ENCODE results near the gene COL4A1. TPM values are rescaled to one million over a fixed set of nuclear protein-coding genes. Genes with fewer than 3 reads are reported as not detected.

COL4A1 gene
- total RNA-seq, 1 experiment from 2014 or later, result 591 TPM

GRCh38 chr13:110305949-110306339 lies 1.0 kb downstream of the COL4A1 start:
- Histone ChIP-seq H3K9me3 (replicated peaks) (no peaks in the 10 kb centered on the region), H3K36me3 (peaks cover 75% of the 10 kb centered on the region), H3K4me1 (replicated peaks) (peaks cover 87% of the 10 kb centered on the region), H3K4me3 (peak overlapping the region; percentile 93), H3K27ac (peak overlapping the region; percentile 72), H3K27me3 (replicated peaks) (no peaks in the 10 kb centered on the region)
- peak; percentile 50 to 69 for DNase-seq (ENCODE audit: low read depth in 1 of 2, low spot score in 2 of 2)

GRCh38 chr13:110305544-110305943 lies 1.4 kb downstream of the COL4A1 start:
- Histone ChIP-seq H3K27me3 (replicated peaks) (no peaks in the 10 kb centered on the region), H3K36me3 (peaks cover 71% of the 10 kb centered on the region), H3K9me3 (replicated peaks) (no peaks in the 10 kb centered on the region), H3K27ac (0 out of 2 replicates have a peak overlapping the region, but pooled peaks have one; percentile 72), H3K4me3 (peak overlapping the region; percentile 93), H3K4me1 (replicated peaks) (peaks cover 87% of the 10 kb centered on the region)
- DNase-seq (ENCODE audit: low read depth in 1 of 2, low spot score in 2 of 2), result peak in 1 of 2 experiments; percentile 12

GRCh38 chr13:110305001-110305400 lies 2.0 kb downstream of the COL4A1 start:
- peak overlapping the region; percentile 93 for H3K4me3 ChIP-seq
- no peaks in the 10 kb centered on the region for H3K27me3 ChIP-seq (replicated peaks)
- H3K36me3 ChIP-seq, result peaks cover 65% of the 10 kb centered on the region
- peaks cover 87% of the 10 kb centered on the region for H3K4me1 ChIP-seq (replicated peaks)
- 0 out of 2 replicates have a peak overlapping the region, but pooled peaks have one; percentile 72 for H3K27ac ChIP-seq
- no peaks in the 10 kb centered on the region for H3K9me3 ChIP-seq (replicated peaks)
- DNase-seq (ENCODE audit: low read depth in 1 of 2, low spot score in 2 of 2), result peak in 1 of 2 experiments; percentile 14

- Histone ChIP-seq H3K27me3 (replicated peaks) (no peaks in the 10 kb centered on the region), H3K36me3 (peaks cover 60% of the 10 kb centered on the region), H3K9me3 (replicated peaks) (no peaks in the 10 kb centered on the region), H3K4me3 (no peak overlapping the region), H3K27ac (no peak overlapping the region), H3K4me1 (replicated peaks) (peaks cover 81% of the 10 kb centered on the region)
- peak in 1 of 2 experiments; percentile 47 for DNase-seq (ENCODE audit: low read depth in 1 of 2, low spot score in 2 of 2)
These were observed 2.7 kb downstream of the COL4A1 start for GRCh38 chr13:110304256-110304655.

GRCh38 chr13:110303644-110304043 lies 3.3 kb downstream of the COL4A1 start:
- H3K4me1 ChIP-seq (replicated peaks), result peaks cover 75% of the 10 kb centered on the region
- no peaks in the 10 kb centered on the region for H3K9me3 ChIP-seq (replicated peaks)
- no peaks in the 10 kb centered on the region for H3K27me3 ChIP-seq (replicated peaks)
- no peak overlapping the region for H3K4me3 ChIP-seq
- peaks cover 57% of the 10 kb centered on the region for H3K36me3 ChIP-seq
- no peak overlapping the region for H3K27ac ChIP-seq
- no peak for DNase-seq (ENCODE audit: low read depth in 1 of 2, low spot score in 2 of 2)

- Histone ChIP-seq H3K4me1 (replicated peaks) (peaks cover 71% of the 10 kb centered on the region), H3K27ac (peak overlapping the region; percentile 68; the same call in 1 of the 2 replicates), H3K9me3 (replicated peaks) (no peaks in the 10 kb centered on the region), H3K27me3 (replicated peaks) (no peaks in the 10 kb centered on the region), H3K36me3 (peaks cover 54% of the 10 kb centered on the region), H3K4me3 (no peak overlapping the region)
- DNase-seq (ENCODE audit: low read depth in 1 of 2, low spot score in 2 of 2), result peak in 1 of 2 experiments; percentile 29
These were observed 4.0 kb downstream of the COL4A1 start for GRCh38 chr13:110302997-110303396.

- Histone ChIP-seq H3K27me3 (replicated peaks) (no peaks in the 10 kb centered on the region), H3K27ac (peak overlapping the region; percentile 68), H3K36me3 (peaks cover 42% of the 10 kb centered on the region), H3K4me3 (no peak overlapping the region), H3K4me1 (replicated peaks) (peaks cover 64% of the 10 kb centered on the region), H3K9me3 (replicated peaks) (no peaks in the 10 kb centered on the region)
- peak; percentile 92 to 95 for DNase-seq (ENCODE audit: low read depth in 1 of 2, low spot score in 2 of 2)
These were observed 5.1 kb downstream of the COL4A1 start for GRCh38 chr13:110301606-110302553.

- Histone ChIP-seq H3K4me1 (replicated peaks) (peaks cover 58% of the 10 kb centered on the region), H3K27ac (peak overlapping the region; percentile 68), H3K9me3 (replicated peaks) (no peaks in the 10 kb centered on the region), H3K27me3 (replicated peaks) (no peaks in the 10 kb centered on the region), H3K36me3 (peaks cover 36% of the 10 kb centered on the region), H3K4me3 (no peak overlapping the region)
- no peak for DNase-seq (ENCODE audit: low read depth in 1 of 2, low spot score in 2 of 2)
These were observed 5.9 kb downstream of the COL4A1 start for GRCh38 chr13:110301083-110301482.

GRCh38 chr13:110300090-110300815 lies 6.7 kb downstream of the COL4A1 start:
- Histone ChIP-seq H3K4me3 (no peak overlapping the region), H3K27me3 (replicated peaks) (no peaks in the 10 kb centered on the region), H3K4me1 (replicated peaks) (peaks cover 54% of the 10 kb centered on the region), H3K36me3 (peaks cover 35% of the 10 kb centered on the region), H3K9me3 (replicated peaks) (no peaks in the 10 kb centered on the region), H3K27ac (peak overlapping the region; percentile 1; the same call in 1 of the 2 replicates)
- DNase-seq (ENCODE audit: low read depth in 1 of 2, low spot score in 2 of 2), result peak; percentile 43 to 75

- Histone ChIP-seq H3K4me1 (replicated peaks) (peaks cover 45% of the 10 kb centered on the region), H3K9me3 (replicated peaks) (no peaks in the 10 kb centered on the region), H3K4me3 (no peak overlapping the region), H3K27me3 (replicated peaks) (no peaks in the 10 kb centered on the region), H3K36me3 (peaks cover 28% of the 10 kb centered on the region), H3K27ac (no peak overlapping the region)
- DNase-seq (ENCODE audit: low read depth in 1 of 2, low spot score in 2 of 2), result peak in 1 of 2 experiments; percentile 41
These were observed 7.6 kb downstream of the COL4A1 start for GRCh38 chr13:110299283-110299840.

GRCh38 chr13:110298505-110299282 lies 8.3 kb downstream of the COL4A1 start:
- H3K27ac ChIP-seq, result no peak overlapping the region
- H3K4me1 ChIP-seq (replicated peaks), result peaks cover 38% of the 10 kb centered on the region
- peak in 1 of 2 experiments; percentile 47 for DNase-seq (ENCODE audit: low read depth in 1 of 2, low spot score in 2 of 2)
- H3K27me3 ChIP-seq (replicated peaks), result no peaks in the 10 kb centered on the region
- peaks cover 23% of the 10 kb centered on the region for H3K36me3 ChIP-seq
- no peak overlapping the region for H3K4me3 ChIP-seq
- H3K9me3 ChIP-seq (replicated peaks), result no peaks in the 10 kb centered on the region

GRCh38 chr13:110297766-110298504 lies 9.0 kb downstream of the COL4A1 start:
- H3K36me3 ChIP-seq, result peaks cover 20% of the 10 kb centered on the region
- H3K27me3 ChIP-seq (replicated peaks), result no peaks in the 10 kb centered on the region
- H3K4me1 ChIP-seq (replicated peaks), result peaks cover 30% of the 10 kb centered on the region
- no peak overlapping the region for H3K27ac ChIP-seq
- H3K4me3 ChIP-seq, result no peak overlapping the region
- no peak for DNase-seq (ENCODE audit: low read depth in 1 of 2, low spot score in 2 of 2)
- no peaks in the 10 kb centered on the region for H3K9me3 ChIP-seq (replicated peaks)
